Measurements from ENCODE around the gene ENOPH1. TPM values are rescaled to one million over a fixed set of nuclear protein-coding genes. Genes with fewer than 3 reads are reported as not detected.

The ENOPH1 gene
- polyA plus RNA-seq, 1 donor = 69.0 TPM

DNA sequence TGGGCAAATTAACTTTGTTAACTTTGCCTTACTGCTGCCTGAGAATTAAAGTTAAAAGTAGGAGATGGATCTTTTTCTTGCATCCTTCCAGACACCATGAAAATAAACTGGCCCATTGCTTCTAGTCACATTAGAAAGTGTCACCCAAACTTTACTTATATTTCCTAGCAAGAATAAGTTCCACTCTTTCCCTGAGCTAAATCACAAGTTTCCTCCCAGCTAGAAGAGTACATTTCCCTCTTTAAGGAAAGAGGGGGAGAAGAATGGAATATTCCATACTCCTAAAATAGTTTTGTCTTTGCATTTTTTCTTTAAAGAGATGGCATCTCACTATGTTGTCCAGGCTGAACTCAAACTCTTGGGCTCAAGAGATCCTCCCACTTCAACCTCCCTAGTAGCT is 77.6 kb downstream of the ENOPH1 start:
- DNase-seq = no peak

DNA sequence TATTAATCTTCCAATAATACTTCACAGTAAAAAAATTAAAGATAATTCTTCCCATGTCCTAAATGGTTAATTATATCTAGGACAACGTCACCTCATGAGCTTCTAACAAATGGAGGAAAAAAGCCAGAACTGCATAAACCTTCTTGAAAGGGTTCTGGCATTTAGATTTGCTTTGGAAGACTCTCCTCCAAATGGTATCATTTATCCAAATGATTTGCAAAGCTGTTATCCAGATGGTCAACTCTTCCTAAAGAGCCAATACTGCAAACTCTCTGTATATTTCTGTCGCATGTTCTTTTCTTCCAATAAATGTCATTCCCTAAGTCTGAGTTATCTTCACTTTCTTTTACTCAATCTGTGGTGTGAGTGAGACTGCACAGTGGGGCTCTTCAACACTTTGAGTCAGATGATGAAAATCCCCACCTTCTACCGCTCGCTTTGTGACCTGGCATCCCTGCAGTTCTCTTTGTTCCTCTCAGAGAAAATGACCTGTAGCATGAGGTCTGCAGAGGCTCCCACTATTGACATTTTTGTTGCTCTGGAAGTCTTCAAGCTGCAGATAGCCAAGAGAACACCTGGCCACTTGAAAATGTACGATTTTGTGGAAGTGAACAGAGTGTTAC is 78.5 kb downstream of the ENOPH1 start:
- DNase-seq = no peak

DNA sequence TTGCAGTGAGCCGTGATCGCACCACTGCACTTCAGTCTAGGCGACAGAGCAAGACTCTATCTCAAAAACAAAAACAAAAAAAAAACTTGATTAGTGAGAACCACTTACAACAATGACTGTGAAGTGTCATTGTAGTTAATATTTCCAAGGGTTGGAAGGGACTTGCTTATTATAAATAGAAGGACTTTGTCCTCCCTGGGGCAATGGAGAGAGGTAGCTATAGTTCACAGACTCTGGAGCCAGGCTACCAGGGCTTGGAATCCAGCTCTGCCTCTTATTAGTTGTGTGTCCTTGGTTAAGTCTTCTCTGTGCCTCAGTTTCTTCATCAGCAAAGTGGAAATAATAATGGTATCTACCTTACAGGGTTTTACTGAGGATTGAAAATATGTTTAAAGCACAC is 79.8 kb downstream of the ENOPH1 start:
- no peak for DNase-seq

Other genes starting within 250 kb of the ENOPH1 start
- 698 TPM for gene HNRNPD, start 56.6 kb upstream of the ENOPH1 start, polyA plus RNA-seq (ENCODE audit: insufficient read length)
- 674 TPM for gene HNRNPDL, start 128 bp upstream of the ENOPH1 start, polyA plus RNA-seq (ENCODE audit: insufficient read length)
- 34.5 TPM for gene TMEM150C, start 131.4 kb downstream of the ENOPH1 start, polyA plus RNA-seq (ENCODE audit: insufficient read length)

Data from left kidney (tissue), 2 donors.